Astrocyte (in vitro differentiated cells and primary cell): ENCODE data around the gene TRAPPC12. TPM values are rescaled to one million over a fixed set of nuclear protein-coding genes. Genes with fewer than 3 reads are reported as not detected.

ENCODE experiments used
- DNase-seq: peaks from one replicate; pipeline ENCODE4 v3.0.0-alpha.2; 2010; ENCODE audit warnings: low read depth
- FAIRE-seq: peaks from 2 replicates; lab custom pipeline; 2011; peaks lifted over from hg19 to GRCh38; lab: Jason Lieb, UNC
- H2AFZ ChIP-seq: 2 replicates; pipeline ENCODE4 v1.6.0; 2012; ENCODE audit warnings: low read depth, low read length, inconsistent platforms
- H3K27ac ChIP-seq: 2 replicates; pipeline ENCODE4 v1.5.1; 2011; ENCODE audit warnings: low read depth, low read length, inconsistent platforms
- H3K27me3 ChIP-seq: 2 replicates; pipeline ENCODE4 v1.6.0; 2011; ENCODE audit warnings: low read length, inconsistent platforms; ENCODE audit not compliant: insufficient read depth
- H3K36me3 ChIP-seq: 2 replicates; pipeline ENCODE4 v1.5.1; 2011; ENCODE audit warnings: low read length, inconsistent platforms; ENCODE audit not compliant: insufficient read depth
- H3K4me1 ChIP-seq: 2 replicates; pipeline ENCODE4 v1.5.1; 2011; ENCODE audit warnings: low read length, inconsistent platforms; ENCODE audit not compliant: insufficient read depth
- H3K4me2 ChIP-seq: 2 replicates; pipeline ENCODE4 v1.6.0; 2012; ENCODE audit warnings: low read length, inconsistent platforms
- H3K4me3 ChIP-seq: 2 replicates; pipeline ENCODE4 v1.5.1; 2011; ENCODE audit warnings: low read depth, mild to moderate bottlenecking, low read length, inconsistent platforms; ENCODE audit not compliant: insufficient read depth
- H3K79me2 ChIP-seq: 2 replicates; pipeline ENCODE4 v1.6.0; 2012; ENCODE audit warnings: mild to moderate bottlenecking, low read length, inconsistent platforms; ENCODE audit not compliant: insufficient read depth
- H3K9ac ChIP-seq: 2 replicates; pipeline ENCODE4 v1.6.0; 2012; ENCODE audit warnings: mild to moderate bottlenecking, low read length, inconsistent platforms
- H3K9me3 ChIP-seq: 2 replicates; pipeline ENCODE4 v1.5.1; 2012; ENCODE audit warnings: low read depth, mild to moderate bottlenecking, low read length, inconsistent platforms; ENCODE audit not compliant: insufficient read depth
- H4K20me1 ChIP-seq: 2 replicates; pipeline ENCODE4 v1.6.0; 2012; ENCODE audit warnings: low read length, inconsistent platforms; ENCODE audit not compliant: insufficient read depth
- H3K27ac Mint-ChIP-seq: one replicate; pipeline ENCODE4 v1.8.0; 2021; ENCODE audit warnings: mild to moderate bottlenecking, mixed read lengths; ENCODE audit not compliant: unreplicated experiment
- H3K27me3 Mint-ChIP-seq: one replicate; pipeline ENCODE4 v1.8.0; 2021; ENCODE audit warnings: low read depth, mixed read lengths; ENCODE audit not compliant: unreplicated experiment
- H3K36me3 Mint-ChIP-seq: one replicate; pipeline ENCODE4 v1.8.0; 2021; ENCODE audit warnings: low read depth, mixed read lengths; ENCODE audit not compliant: unreplicated experiment
- H3K4me1 Mint-ChIP-seq: one replicate; pipeline ENCODE4 v1.8.0; 2021; ENCODE audit warnings: low read depth, mixed read lengths; ENCODE audit not compliant: unreplicated experiment
- H3K4me3 Mint-ChIP-seq: one replicate; pipeline ENCODE4 v1.8.0; 2021; ENCODE audit warnings: mild to moderate bottlenecking, moderate library complexity, mixed read lengths; ENCODE audit not compliant: unreplicated experiment
- H3K9me3 Mint-ChIP-seq: one replicate; pipeline ENCODE4 v1.8.0; 2021; ENCODE audit warnings: mild to moderate bottlenecking, mixed read lengths; ENCODE audit not compliant: unreplicated experiment
- CTCF ChIP-seq: IDR thresholded peaks from 2 replicates; pipeline ENCODE4 v1.5.1; 2011; ENCODE audit warnings: low read depth, mild to moderate bottlenecking, inconsistent platforms, low read length, moderate library complexity; ENCODE audit not compliant: insufficient read depth
- EZH2 ChIP-seq: IDR thresholded peaks from 2 replicates; pipeline ENCODE4 v1.6.1; 2012; ENCODE audit warnings: mild to moderate bottlenecking, low read length, inconsistent platforms; ENCODE audit not compliant: insufficient read depth
- total RNA-seq: library from RNA; stranded (reverse); gene quantifications from 2 replicates; pipeline ENCODE4 v1.2.1, GENCODE V29; 2021

Gene TRAPPC12
- total RNA-seq, 1 donor from 2014 or later: 62.1 TPM

GRCh38 chr2:3523551-3524041 is 144.1 kb downstream of the TRAPPC12 start:
- H3K27ac ChIP-seq: no peak overlapping the region
- H3K27ac Mint-ChIP-seq: peak overlapping the region; percentile 67
- H3K9ac ChIP-seq: no peak overlapping the region

GRCh38 chr2:3526871-3527270 is 147.4 kb downstream of the TRAPPC12 start:
- Mint-ChIP-seq H3K36me3 (no peaks in the 10 kb centered on the region), H3K27ac (no peak overlapping the region), H3K9me3 (no peaks in the 10 kb centered on the region), H3K4me1 (peaks cover 15% of the 10 kb centered on the region), H3K4me3 (no peak overlapping the region), H3K27me3 (no peaks in the 10 kb centered on the region)
- Histone ChIP-seq H3K4me3 (no peak overlapping the region), H3K27me3 (no peaks in the 10 kb centered on the region), H3K36me3 (no peaks in the 10 kb centered on the region), H3K9me3 (no peaks in the 10 kb centered on the region), H3K27ac (no peak overlapping the region), H4K20me1 (no peaks in the 10 kb centered on the region), H3K4me1 (peaks cover 16% of the 10 kb centered on the region), H3K79me2 (no peaks in the 10 kb centered on the region), H3K9ac (no peak overlapping the region), H3K4me2 (no peak overlapping the region), H2AFZ (no peak overlapping the region)
- TF ChIP-seq EZH2 (no peak), CTCF (no peak)
- no peak for DNase-seq
- no peak for FAIRE-seq

More at GRCh38 chr2:3523551-3524041, 144.1 kb downstream of the TRAPPC12 start:
- Histone ChIP-seq H3K36me3 (no peaks in the 10 kb centered on the region), H4K20me1 (no peaks in the 10 kb centered on the region), H2AFZ (no peak overlapping the region), H3K4me1 (peaks cover 21% of the 10 kb centered on the region), H3K79me2 (no peaks in the 10 kb centered on the region), H3K9me3 (no peaks in the 10 kb centered on the region), H3K4me3 (no peak overlapping the region), H3K4me2 (peak overlapping the region; percentile 63), H3K27me3 (no peaks in the 10 kb centered on the region)
- Mint-ChIP-seq H3K4me1 (peaks cover 19% of the 10 kb centered on the region), H3K9me3 (no peaks in the 10 kb centered on the region), H3K27me3 (no peaks in the 10 kb centered on the region), H3K36me3 (no peaks in the 10 kb centered on the region), H3K4me3 (peak overlapping the region; percentile 28)
- TF ChIP-seq EZH2: no peak
- TF ChIP-seq CTCF: no peak
- FAIRE-seq (no peak), DNase-seq (peak; percentile 61)

GRCh38 chr2:3527886-3528785 is 148.6 kb downstream of the TRAPPC12 start:
- Mint-ChIP-seq H3K36me3 (peaks cover 3% of the 10 kb centered on the region), H3K9me3 (no peaks in the 10 kb centered on the region), H3K27me3 (no peaks in the 10 kb centered on the region), H3K27ac (no peak overlapping the region), H3K4me1 (peaks cover 13% of the 10 kb centered on the region), H3K4me3 (no peak overlapping the region)
- no peak for TF ChIP-seq EZH2
- no peak for TF ChIP-seq CTCF
- no peak overlapping the region for H3K27ac ChIP-seq
- FAIRE-seq (no peak), DNase-seq (no peak)
- H3K79me2 ChIP-seq: no peaks in the 10 kb centered on the region
- no peaks in the 10 kb centered on the region for H3K9me3 ChIP-seq
- no peaks in the 10 kb centered on the region for H3K27me3 ChIP-seq
- no peaks in the 10 kb centered on the region for H3K36me3 ChIP-seq
- peaks cover 16% of the 10 kb centered on the region for H3K4me1 ChIP-seq
- H4K20me1 ChIP-seq: no peaks in the 10 kb centered on the region
- no peak overlapping the region for H3K4me2 ChIP-seq
- H2AFZ ChIP-seq: no peak overlapping the region
- no peak overlapping the region for H3K9ac ChIP-seq
- no peak overlapping the region for H3K4me3 ChIP-seq
